ENCODE measurements around the gene TMEM135. TPM values are rescaled to one million over a fixed set of nuclear protein-coding genes. Genes with fewer than 3 reads are reported as not detected.

The TMEM135 gene
- total RNA-seq, 1 experiment from 2014 or later = 14.0 TPM

DNA sequence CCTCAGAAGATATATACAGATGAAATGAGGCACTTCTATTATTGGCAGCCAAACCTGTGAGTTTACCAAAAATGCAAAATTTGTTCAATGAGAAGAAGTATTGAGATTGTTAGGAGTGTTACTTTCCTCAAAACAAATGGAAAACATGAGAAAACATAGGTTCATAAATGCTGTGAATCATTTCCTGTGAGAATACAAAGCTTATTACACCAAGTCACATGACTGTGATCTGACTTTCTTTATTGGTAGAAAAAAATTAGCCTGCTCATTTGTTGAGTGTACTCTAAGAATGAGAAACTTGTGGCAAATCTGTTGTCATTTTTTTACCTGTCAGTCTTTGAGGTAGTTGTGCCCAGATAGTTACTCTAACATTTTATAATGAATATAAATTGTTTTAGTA, 215.1 kb downstream of the TMEM135 start:
- H2AFZ ChIP-seq (ENCODE audit: low read length) = no peak overlapping the region
- TF ChIP-seq EZH2phosphoT487 (IDR thresholded peaks at IDR 0.05; ENCODE audit: borderline replicate concordance, low read length) (no peak), EZH2 (IDR thresholded peaks at IDR 0.05; ENCODE audit: low read length, unreplicated experiment) (no peak)
- TF ChIP-seq, protein P1, sequence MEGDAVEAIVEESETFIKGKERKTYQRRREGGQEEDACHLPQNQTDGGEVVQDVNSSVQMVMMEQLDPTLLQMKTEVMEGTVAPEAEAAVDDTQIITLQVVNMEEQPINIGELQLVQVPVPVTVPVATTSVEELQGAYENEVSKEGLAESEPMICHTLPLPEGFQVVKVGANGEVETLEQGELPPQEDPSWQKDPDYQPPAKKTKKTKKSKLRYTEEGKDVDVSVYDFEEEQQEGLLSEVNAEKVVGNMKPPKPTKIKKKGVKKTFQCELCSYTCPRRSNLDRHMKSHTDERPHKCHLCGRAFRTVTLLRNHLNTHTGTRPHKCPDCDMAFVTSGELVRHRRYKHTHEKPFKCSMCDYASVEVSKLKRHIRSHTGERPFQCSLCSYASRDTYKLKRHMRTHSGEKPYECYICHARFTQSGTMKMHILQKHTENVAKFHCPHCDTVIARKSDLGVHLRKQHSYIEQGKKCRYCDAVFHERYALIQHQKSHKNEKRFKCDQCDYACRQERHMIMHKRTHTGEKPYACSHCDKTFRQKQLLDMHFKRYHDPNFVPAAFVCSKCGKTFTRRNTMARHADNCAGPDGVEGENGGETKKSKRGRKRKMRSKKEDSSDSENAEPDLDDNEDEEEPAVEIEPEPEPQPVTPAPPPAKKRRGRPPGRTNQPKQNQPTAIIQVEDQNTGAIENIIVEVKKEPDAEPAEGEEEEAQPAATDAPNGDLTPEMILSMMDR (conservative IDR thresholded peaks at IDR 0.05; ENCODE audit: low read depth, low read length) = no peak
- ChIA-PET POLR2A (ENCODE audit: unreplicated experiment) (no interaction called here), CTCF (no interaction called here)
- no peaks in the 10 kb centered on the region for H3F3A ChIP-seq (ENCODE audit: low read length, unreplicated experiment)
- ATAC-seq = no peak
- no peaks in the 10 kb centered on the region for H3K4me1 ChIP-seq (ENCODE audit: insufficient read depth, low read length)
- H3K4me2 ChIP-seq (ENCODE audit: low read length) = no peak overlapping the region
- DNase-seq = peak; percentile 47
- H3K4me3 ChIP-seq (ENCODE audit: low read length) = no peak overlapping the region
- no peaks in the 10 kb centered on the region for H3K9me2 ChIP-seq (replicated peaks; ENCODE audit: low read length)
- BruUV-seq (replicated peaks) = no TSS peak
- no peaks in the 10 kb centered on the region for H3K27me3 ChIP-seq (ENCODE audit: low read length)
- H3K27ac ChIP-seq (ENCODE audit: low read length) = no peak overlapping the region
- no peak overlapping the region for H3K9ac ChIP-seq (ENCODE audit: low read length)
- H4K20me1 ChIP-seq (ENCODE audit: low read length) = no peaks in the 10 kb centered on the region
- no peaks in the 10 kb centered on the region for H3K79me2 ChIP-seq (ENCODE audit: low read length)
- H3K9me3 ChIP-seq (ENCODE audit: low read length) = no peaks in the 10 kb centered on the region
- intact Hi-C loops (cut with micrococcal nuclease) = no loop called here
- H3K36me3 ChIP-seq (ENCODE audit: low read depth, low read length) = no peaks in the 10 kb centered on the region

DNA sequence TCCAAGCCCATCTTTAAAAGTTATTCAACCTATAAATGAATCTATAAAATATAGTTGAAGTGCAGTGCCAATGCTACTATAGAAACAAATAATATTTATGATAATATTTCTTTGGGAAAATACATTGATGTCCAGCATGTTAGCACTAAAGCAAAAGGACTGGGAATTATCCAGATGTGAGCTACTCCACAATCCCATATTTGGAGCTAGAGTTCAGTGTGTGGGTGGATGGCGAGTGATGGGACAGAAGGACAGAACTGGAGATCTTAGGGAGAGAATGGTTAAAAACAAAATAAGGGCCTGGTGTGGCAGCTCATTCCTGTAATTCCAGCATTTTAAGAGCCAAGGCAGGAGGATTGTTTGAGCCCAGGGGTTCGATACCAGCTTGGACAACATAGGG, 216.8 kb downstream of the TMEM135 start:
- no peaks in the 10 kb centered on the region for H3K9me2 ChIP-seq (replicated peaks; ENCODE audit: low read length)
- no peaks in the 10 kb centered on the region for H3K79me2 ChIP-seq (ENCODE audit: low read length)
- no peak overlapping the region for H3K4me2 ChIP-seq (ENCODE audit: low read length)
- no peak for ATAC-seq
- H3K4me1 ChIP-seq (ENCODE audit: insufficient read depth, low read length) = no peaks in the 10 kb centered on the region
- H4K20me1 ChIP-seq (ENCODE audit: low read length) = no peaks in the 10 kb centered on the region
- intact Hi-C loops (cut with micrococcal nuclease) = no loop called here
- no peaks in the 10 kb centered on the region for H3K27me3 ChIP-seq (ENCODE audit: low read length)
- H3F3A ChIP-seq (ENCODE audit: low read length, unreplicated experiment) = no peaks in the 10 kb centered on the region
- no peak overlapping the region for H3K9ac ChIP-seq (ENCODE audit: low read length)
- ChIA-PET CTCF (no interaction called here), POLR2A (ENCODE audit: unreplicated experiment) (no interaction called here)
- no peak for DNase-seq
- no peak overlapping the region for H3K4me3 ChIP-seq (ENCODE audit: low read length)
- H2AFZ ChIP-seq (ENCODE audit: low read length) = no peak overlapping the region
- BruUV-seq (replicated peaks) = no TSS peak
- TF ChIP-seq EZH2 (IDR thresholded peaks at IDR 0.05; ENCODE audit: low read length, unreplicated experiment) = no peak
- TF ChIP-seq, protein P1 (conservative IDR thresholded peaks at IDR 0.05; ENCODE audit: low read depth, low read length) = no peak
- no peak for TF ChIP-seq EZH2phosphoT487 (IDR thresholded peaks at IDR 0.05; ENCODE audit: borderline replicate concordance, low read length)
- H3K36me3 ChIP-seq (ENCODE audit: low read depth, low read length) = no peaks in the 10 kb centered on the region
- H3K9me3 ChIP-seq (ENCODE audit: low read length) = no peaks in the 10 kb centered on the region
- H3K27ac ChIP-seq (ENCODE audit: low read length) = no peak overlapping the region

DNA sequence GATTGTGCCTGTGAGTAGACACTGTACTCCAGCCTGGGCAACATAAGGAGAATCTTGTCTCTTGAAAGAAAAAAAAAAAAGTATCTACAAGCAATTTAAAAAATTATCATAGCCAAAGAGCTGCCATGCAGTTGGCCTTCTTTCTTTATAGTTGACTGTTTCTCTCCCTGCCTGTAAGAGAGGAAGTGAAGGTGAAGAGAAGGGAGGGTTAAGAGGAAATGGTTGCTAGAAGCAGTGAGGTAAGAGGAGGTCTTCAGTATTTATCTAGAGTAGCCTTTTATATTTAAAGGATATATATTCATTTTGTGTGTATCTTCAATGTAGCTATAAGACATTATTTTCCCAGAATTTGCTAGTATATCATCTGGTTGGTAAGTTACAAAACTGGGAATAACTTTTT, 217.9 kb downstream of the TMEM135 start:
- no peak for DNase-seq
- no peaks in the 10 kb centered on the region for H3K4me1 ChIP-seq (ENCODE audit: insufficient read depth, low read length)
- no peaks in the 10 kb centered on the region for H3F3A ChIP-seq (ENCODE audit: low read length, unreplicated experiment)
- ChIA-PET POLR2A (ENCODE audit: unreplicated experiment) (no interaction called here), CTCF (no interaction called here)
- no peaks in the 10 kb centered on the region for H3K9me3 ChIP-seq (ENCODE audit: low read length)
- no peaks in the 10 kb centered on the region for H3K79me2 ChIP-seq (ENCODE audit: low read length)
- H3K9ac ChIP-seq (ENCODE audit: low read length) = no peak overlapping the region
- BruUV-seq (replicated peaks) = no TSS peak
- H2AFZ ChIP-seq (ENCODE audit: low read length) = no peak overlapping the region
- intact Hi-C loops (cut with micrococcal nuclease) = no loop called here
- no peak overlapping the region for H3K27ac ChIP-seq (ENCODE audit: low read length)
- TF ChIP-seq, protein P1 (conservative IDR thresholded peaks at IDR 0.05; ENCODE audit: low read depth, low read length) = no peak
- no peak for TF ChIP-seq EZH2phosphoT487 (IDR thresholded peaks at IDR 0.05; ENCODE audit: borderline replicate concordance, low read length)
- no peak for TF ChIP-seq EZH2 (IDR thresholded peaks at IDR 0.05; ENCODE audit: low read length, unreplicated experiment)
- no peaks in the 10 kb centered on the region for H3K9me2 ChIP-seq (replicated peaks; ENCODE audit: low read length)
- H4K20me1 ChIP-seq (ENCODE audit: low read length) = no peaks in the 10 kb centered on the region
- ATAC-seq = no peak
- H3K36me3 ChIP-seq (ENCODE audit: low read depth, low read length) = no peaks in the 10 kb centered on the region
- H3K4me2 ChIP-seq (ENCODE audit: low read length) = no peak overlapping the region
- no peak overlapping the region for H3K4me3 ChIP-seq (ENCODE audit: low read length)
- H3K27me3 ChIP-seq (ENCODE audit: low read length) = no peaks in the 10 kb centered on the region

Data from PC-3 (cell line).